T-helper 1 cell treated with Interleukin-12 subunit alpha and Interleukin-12 subunit beta and Interleukin-4 antibody, amounts not matched to agents 30 ng/mL and 1 ng/mL, for 36 hours (primary cell): ENCODE results near the gene CLIC6. TPM values are rescaled to one million over a fixed set of nuclear protein-coding genes. Genes with fewer than 3 reads are reported as not detected.
"Not testable (repeated sequence)": the region's sequence is repeated elsewhere in the genome, so short reads cannot be mapped to it uniquely, and the experiment has no call there.

Source experiments
- intact Hi-C: fragments of 100-400 bp; cut with micrococcal nuclease; formaldehyde crosslinking; loops from one replicate; pipeline ENCODE4 v1.15.1; 2024
- total RNA-seq: library from RNA; stranded (reverse); gene quantifications from 2 replicates; pipeline ENCODE4 v1.2.3, GENCODE V29; 2022

Gene CLIC6
- total RNA-seq, 1 donor from 2014 or later, result 0.05 TPM

DNA sequence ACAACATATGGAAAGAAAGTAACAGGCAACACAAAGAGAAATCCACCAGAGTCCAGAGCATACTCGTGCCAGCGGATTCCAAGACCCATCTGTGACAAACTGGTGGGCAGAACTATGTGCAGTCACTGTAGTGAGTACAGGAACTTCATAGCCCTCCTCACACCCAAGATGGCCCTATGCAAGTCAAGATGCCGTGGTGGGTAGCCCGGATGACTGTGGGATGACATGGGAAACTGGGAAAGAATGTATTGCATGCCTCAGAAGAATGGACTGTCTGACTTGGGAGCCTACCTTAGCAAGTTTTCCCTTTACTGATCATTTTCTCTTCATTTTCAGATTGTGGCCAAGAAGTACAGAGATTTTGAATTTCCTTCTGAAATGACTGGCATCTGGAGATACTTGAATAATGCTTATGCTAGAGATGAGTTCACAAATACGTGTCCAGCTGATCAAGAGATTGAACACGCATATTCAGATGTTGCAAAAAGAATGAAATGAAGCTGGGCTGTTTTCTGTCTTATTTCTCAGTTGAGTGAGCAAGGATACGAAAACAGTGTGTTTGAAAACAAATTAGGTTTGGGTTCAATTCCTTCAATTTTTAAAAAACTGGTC, 47.3 kb downstream of the CLIC6 start:
- intact Hi-C loops, result no loop called here

DNA sequence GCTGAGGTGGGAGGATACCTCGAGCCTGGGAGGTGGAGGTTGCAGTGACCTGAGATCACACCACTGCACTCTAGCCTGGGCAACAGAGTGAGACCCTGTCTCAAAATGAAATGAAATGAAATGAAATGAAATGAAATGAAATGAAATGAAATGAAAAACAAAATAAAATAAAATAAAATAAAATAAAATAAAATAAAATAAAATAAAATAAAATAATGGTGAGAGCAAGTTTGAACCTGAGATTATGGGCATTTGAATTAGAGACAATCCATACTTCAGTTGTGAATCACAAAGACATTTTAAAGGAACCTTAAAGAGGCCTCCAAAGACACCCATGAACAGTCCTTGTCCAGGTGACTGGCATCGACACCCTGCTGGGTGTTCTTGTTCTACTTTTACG, 49.7 kb downstream of the CLIC6 start:
- intact Hi-C loops, result not testable (repeated sequence)

DNA sequence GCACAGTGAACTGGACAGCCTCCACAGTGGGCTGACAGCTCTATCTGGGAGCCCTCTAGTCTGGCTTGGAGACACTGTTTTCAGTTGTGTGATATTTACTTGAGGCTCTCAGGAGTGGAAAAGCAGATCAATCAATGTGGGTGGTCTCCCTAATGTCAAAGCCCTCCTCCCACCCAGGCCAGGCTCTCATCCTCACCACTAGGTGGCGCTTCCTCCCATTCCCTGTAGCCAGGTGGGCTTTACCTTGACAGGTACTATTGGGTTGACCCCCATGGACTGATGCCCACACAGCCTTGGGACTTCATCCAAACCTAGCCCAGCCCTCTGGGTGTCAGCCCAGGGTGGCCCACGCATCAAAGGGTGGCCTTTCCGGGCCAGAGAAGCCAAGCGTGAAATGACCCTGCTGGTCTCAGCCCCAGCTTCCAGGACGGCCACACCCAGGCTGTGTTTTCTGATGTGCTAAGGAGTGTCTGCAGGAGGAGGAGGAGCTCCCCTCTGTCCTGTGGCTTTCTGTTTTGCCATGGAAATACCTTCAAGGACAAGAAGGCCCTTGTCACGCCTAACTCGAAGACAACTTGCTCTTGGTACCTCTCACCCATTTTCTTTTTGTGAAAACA, 54.0 kb downstream of the CLIC6 start:
- intact Hi-C loops, result no loop called here

DNA sequence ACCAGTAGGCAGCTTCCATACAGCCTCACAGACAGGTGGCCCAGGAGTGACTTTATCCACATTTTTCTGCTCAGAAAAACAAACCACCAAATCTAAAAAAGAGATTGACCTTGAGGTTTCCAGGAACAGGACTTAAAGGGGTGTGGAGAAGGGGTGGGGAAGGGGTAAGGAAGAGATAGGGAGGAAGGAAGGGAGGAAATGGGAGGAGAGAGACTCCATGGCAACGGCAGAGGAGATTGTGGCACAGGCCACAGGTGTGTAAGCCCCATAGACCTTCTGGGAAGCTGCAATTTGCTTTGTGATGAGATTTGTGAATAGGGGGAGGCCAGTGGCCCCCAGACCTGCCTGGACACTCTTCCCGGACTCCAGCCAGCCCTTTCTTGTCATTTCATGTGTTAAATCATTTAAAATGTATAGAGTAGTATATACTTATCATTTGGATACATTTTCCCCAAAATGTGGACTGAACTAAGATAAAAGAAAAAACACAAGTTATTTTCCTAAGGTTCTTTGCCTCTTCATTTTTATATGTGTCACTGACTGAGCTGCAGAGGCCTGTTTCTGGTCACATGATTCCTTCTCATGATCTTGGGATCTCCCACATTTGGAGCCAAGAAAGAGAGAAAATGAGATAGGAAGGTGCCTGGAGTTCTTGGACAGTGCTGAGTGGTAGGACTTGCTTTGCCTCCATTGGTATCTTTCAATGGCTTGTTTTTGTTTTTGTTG, 55.5 kb downstream of the CLIC6 start:
- intact Hi-C loops, result no loop called here

DNA sequence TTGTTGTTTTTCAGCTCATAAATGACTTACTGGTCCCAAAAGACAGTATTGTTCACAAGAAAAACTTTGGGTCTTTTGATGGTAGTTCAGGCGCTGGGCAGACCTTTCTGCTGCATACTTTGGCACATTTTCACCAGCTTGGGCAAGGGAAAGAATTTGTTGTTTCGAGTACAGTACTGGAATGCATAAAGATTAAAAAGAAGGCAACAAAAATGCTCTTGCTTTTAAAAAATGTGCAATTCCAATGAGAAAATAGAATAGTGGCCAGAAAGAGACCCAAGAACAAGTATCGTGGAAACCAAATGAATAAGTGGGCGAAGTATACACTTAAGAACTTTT, 56.0 kb downstream of the CLIC6 start:
- intact Hi-C loops, result no loop called here

DNA sequence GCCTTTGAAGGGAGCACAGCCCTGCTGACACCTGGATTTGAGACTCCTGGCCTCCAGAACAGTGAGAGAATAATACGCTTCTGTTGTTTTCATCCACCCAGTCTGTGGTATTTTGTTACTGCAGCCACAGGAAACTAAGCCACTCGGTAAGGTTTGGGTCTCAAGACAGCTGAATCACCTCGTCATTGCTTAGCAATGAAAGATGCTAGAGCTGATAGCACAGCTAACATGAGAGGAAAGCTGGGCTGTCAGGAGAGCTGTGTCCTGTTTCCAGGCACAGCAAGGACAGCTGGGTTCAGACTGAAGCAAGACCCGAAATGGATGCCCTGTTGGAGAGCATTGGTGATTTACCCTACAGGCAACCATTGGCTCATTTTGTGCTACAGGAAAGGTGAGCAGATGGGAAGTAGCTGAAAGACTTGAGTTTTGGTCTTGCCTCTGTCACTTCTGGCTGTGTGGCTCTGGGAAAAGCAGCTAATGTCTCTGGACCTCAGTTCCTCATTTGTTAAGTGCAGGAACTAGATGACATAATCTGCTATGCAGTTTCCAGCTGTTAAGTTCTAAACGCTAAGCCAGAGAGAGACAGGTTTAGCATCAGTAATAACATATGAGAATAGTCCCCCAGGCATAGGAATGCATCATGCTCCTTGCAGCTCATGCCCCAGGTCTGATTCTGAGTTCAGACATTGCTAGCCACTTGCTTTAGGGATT, 58.0 kb downstream of the CLIC6 start:
- intact Hi-C loops, result no loop called here

DNA sequence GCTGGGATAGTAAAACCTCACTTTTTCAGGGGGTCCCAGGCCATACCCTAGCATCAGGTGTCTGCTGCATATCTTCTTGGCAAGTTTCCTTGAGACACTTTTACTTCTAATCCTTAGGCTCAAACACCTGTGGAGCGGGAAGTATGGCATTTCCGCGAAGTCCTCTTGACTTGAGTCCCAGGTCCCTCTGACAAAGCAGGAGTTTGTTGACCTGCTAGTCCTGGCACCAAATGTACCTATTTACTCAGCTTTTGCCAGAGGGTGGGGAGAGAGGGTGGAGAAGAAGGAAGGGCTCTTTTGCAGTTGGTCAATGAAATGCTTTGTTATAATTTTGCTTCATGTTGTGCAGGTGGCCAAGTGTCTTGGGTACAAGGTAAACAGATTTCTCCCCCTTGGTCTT, 59.7 kb downstream of the CLIC6 start:
- intact Hi-C loops, result no loop called here

DNA sequence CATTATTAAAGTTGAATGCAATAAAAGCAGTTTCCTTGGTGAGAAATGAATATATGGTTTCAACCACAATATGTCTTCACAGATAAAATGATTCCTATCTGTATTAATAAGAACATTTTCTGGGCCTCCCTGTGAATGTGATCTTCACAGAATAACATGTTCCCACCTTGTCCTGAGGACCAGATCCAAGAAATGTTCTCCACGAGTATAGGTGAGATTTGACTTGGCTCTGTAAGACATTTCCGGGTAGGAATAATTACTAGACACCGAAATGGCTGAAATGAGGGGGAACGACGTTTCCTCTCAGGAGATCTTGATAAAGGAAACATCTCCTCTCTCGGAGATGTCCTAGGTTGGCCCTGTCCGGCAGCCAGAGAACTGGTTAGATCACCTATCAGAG, 61.4 kb downstream of the CLIC6 start:
- intact Hi-C loops, result no loop called here

DNA sequence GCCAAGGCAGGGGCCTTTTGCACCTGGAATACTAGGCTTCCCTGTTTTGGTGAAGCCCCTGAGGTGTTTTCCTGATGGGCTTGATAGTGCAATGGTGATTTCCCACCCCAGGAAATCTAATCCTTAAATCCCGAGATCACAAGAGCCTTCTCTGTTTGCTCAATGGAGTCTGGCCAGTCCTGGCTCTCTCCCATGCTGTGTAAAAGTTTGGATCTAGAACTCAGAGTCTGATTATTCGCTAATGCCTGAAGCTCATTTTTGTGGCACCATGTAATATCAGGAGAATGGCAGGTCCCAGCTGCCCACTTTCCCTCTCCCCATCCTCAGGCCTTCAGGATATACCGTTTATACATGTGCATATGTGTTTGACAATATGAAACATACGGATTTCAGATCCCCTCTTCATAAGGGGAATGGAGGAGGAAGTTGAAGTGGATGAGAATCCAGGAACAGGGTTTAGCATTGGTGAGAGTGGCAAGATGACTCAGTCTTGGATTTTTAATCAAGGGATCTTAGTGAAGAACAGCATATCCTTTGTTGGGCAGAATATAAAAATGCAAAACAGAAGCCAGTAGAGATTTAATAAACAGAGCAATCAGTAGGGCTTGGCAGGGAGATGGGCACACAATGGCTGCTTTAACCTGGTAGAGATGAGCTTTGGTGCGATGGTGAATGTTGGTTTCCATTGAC, 62.1 kb downstream of the CLIC6 start:
- intact Hi-C loops, result no loop called here

DNA sequence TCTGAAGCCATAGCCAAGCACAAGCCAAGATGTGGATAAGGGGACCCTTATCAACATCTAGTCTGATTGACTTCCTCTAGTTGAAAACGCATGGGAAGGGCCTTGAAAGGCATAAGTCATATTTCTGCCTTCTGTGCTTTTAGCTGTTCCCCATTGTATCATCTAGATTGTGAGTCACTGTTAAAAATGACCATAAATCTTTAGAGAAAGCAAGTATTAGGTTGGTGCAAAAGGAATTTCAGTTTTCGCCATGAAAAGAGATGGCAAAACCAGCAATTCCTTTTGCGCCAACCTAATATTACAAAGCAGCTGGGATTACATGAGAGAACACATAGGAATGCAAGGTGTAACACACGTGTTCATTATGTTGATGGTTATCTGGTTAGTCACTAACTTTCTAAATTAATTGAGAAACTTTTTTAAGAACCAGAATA, 63.6 kb downstream of the CLIC6 start:
- intact Hi-C loops, result no loop called here

DNA sequence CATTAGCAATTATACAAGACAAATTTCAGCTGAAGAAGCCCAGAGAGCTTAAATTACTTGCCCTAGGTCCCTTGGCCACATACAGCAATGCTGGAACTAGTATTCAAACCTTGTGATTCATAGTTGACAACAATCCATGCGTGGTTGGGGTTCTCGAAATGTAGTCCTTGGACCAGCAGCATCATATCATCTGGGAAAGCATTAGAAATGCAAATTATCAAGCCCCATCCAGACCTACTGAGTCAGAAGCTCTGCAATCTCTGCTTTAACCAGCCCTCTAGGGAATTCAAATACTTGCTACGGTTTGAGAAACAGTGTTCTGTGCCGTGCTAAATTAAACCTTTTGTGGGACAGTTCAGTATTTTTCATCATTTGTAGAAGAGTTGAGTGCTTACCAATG, 65.1 kb downstream of the CLIC6 start:
- intact Hi-C loops, result no loop called here

DNA sequence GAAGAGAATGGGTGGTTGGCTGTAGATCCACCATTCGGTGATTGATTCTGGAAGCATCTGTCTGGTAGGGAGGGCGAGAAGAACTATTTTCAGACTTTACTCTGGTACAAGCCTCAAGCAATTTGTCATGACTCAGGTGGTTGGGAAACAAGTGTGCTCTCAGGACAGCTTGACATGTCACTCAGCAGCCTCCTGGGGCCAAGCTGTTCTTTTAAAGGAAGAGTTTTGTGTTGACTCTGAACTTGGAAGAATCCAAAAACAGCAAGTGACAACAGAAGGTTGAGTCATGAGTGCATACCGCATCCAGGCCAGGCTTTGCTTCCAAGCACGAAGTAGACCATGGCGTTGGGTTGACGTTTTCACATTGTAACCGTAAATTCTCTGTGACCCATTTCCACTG, 65.9 kb downstream of the CLIC6 start:
- intact Hi-C loops, result no loop called here

DNA sequence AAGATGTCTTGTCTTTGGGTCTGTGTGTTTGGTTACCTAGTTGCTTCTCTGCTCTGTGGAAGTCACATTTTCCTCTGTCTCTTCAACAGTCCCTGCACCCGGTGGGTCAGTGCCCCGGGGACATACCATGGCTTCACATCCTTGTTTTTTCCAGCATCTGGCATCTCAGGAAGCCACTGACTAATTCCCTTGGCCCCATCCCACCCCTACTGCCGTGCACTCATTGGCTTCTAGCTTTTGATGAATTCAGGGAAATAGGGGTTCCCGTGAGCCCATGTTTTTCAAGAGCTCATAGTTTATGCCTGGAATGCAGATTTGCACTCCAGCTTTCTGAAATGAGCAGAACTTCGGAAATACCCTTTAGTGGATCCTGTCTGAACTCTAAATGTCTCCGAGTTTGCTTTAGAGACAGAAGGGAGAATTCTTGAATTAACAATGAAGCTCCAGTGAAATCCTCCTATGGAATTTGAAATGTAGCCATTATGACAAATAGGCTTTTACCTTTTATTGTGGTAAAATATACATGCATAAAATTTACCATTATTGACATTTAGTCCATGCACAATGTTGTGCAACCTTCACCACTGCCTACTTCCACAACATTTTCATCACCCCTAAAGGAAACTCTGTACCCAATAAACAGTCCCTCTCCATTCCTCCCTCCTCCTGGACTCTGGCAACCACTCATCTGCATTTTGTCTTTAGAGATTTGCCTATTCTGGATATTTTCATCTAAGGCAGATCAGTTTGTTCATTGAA, 67.5 kb downstream of the CLIC6 start:
- intact Hi-C loops, result no loop called here

DNA sequence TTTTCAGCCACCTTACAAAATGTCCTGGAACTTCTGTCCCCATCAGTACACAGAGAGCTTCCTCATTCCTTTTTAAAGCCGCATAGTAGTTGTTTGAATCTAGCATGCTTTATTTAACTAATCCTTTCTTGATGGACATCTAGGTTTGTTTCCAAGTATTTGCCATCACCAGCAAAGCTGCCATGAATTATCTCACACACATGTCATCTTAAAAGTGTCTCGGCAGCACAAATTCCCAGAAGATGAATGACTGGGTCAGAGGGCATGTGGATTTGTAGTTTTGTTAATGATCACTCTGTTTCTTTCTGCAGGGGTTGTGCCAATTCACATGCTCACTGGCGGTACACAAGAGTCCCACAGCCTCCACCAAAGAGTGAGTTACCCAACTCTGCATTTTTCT, 68.3 kb downstream of the CLIC6 start:
- intact Hi-C loops, result no loop called here

DNA sequence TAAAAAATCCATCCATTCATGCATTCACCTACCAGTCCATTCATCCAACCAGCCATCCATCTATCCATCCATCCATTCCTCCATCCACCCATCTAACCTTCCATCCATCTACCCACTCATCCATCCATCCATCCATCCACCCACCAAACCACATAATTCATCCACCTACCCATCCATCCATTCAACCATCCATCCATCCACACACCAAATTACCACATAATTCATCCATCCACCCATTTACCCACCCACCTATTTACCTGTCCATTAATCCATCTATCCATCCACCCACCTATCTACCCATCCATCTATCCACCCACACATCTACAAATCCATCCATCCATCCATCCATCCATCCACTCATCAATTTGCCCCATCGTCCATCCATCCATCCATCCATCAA, 71.4 kb downstream of the CLIC6 start:
- intact Hi-C loops, result no loop called here

DNA sequence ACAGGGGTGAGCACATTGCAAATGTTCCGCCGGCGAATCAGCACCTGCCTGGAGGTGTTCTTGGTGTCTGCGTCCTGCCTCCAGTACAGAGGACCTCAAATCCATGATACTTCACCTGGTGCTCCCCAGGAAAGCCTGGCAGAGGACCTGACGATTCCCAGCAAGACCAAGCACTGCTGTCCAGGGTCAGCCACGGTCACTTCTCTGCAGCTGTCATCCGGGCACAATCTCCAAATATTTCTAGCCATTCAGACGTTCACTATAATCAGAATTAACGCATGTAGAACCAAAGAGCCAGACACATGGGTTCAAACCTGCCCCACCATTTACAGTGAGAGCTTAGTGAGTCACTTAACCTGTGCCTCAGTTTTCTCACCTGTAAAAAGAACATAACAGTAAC, 74.5 kb downstream of the CLIC6 start:
- intact Hi-C loops, result no loop called here

DNA sequence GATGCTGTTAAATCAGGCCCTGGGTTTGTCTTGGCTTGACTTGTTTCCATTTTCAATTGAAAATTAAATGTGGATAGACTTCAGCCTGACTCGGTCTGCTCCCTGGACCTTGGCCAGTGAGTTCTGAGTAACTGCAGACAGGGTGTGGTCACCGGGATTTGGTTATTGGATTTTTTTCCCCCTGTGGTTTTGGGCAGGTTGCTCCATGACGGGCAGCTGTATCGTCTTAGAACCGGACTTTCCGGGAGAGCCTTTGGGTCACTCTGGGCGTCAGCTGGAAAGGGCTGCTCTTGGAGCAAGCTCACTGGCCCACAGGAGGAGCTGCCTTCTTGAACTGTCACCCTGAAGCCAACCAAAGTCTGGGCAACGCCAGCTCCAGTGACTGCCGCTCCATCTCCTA, 75.0 kb downstream of the CLIC6 start:
- intact Hi-C loops, result loop anchor here (2.0 kb wide), 3 partner anchors 243 to 1369 kb away; no protein-coding TSS in a partner anchor

DNA sequence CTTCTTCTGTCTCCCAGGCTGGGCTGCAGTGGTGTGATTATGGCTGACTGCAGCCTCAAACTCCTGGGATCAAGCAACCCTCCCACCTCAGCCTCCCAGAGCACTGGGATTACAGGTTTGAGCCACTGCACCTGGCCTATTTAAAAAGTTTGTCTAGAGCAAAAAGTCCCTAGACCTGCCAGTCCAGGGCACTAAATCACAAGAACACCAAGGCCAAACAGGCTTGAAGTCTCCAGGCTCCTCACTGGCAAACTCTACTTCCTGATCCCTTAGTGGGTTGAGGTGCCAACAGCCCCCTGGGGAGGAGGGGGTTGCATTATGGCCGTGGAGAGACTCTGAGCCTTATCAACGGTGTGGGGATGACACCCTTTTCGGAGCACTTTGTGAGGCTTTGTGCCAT, 76.0 kb downstream of the CLIC6 start:
- intact Hi-C loops, result loop anchor here (1.0 to 5.0 kb wide), 12 partner anchors 52 to 1368 kb away; no protein-coding TSS in a partner anchor

DNA sequence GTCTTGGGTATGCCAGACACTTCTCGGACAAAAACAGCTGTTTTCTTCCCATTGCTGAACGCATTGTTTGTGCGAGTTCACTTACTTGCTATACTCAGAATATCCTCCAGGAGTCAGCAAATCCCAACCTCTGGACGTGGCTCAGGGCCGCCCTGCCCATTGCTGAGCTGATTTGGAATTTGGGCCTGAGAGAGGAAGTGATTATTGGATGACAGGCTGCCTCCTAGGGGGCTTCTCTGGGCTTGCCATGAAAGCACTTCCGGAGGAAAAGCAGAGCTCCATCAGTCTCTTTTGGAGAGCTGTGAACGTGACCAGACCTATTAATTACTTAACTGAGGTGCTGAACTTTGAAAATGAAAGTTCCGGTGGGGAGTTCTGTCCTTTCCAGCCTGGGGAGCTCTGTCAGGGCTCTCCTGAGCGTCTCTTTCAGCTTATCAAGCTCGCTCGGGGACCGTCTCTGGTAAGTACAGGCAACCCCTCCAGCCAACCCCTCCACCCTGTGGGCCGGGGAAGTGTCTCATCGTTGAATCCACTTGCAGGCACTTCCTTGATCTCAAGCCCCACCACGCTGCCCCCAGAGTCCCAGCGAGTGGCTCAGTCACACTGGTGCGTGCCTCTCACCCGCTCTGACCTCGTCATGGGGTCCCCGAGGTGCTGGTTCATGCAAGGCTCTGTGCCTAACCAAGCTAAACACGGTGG, 76.9 kb downstream of the CLIC6 start:
- intact Hi-C loops, result loop anchor here (1.0 to 5.0 kb wide), 12 partner anchors 52 to 1367 kb away; no protein-coding TSS in a partner anchor

DNA sequence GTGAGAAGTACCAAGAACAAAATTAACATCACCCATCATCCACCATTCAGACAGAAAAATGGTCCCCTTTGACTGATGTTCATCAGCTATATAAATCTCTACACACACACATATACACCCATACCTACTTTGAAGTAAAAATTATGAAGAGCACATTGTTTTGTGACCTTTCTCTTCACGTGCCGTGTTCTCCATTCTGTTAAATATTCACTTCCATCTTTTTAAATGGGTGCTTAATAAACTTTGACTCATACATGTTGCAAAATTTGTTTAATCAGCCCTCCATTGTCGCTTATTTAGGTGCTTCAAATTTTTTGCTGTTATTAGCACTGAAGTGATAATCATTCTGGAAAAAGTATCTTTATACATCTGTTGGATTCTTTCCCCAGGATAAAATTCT, 80.1 kb downstream of the CLIC6 start:
- intact Hi-C loops, result loop anchor here (5.0 kb wide), 2 partner anchors 223 to 483 kb away; no protein-coding TSS in a partner anchor
